K562 (cell line): ENCODE measurements around the gene TGFBR3L. TPM values are rescaled to one million over a fixed set of nuclear protein-coding genes. Genes with fewer than 3 reads are reported as not detected.

Experiments used
- BDP1 ChIP-seq: IDR thresholded peaks from 3 replicates; pipeline ENCODE4 v1.6.1; 2011; ENCODE audit not compliant: insufficient read length, insufficient read depth
- KLF6 ChIP-seq: fragments of 250-450 bp; sonication (Bioruptor Pico); IDR thresholded peaks from 2 replicates; pipeline ENCODE4 v1.4.0; 2020; ENCODE audit warnings: mild to moderate bottlenecking, moderate library complexity, borderline replicate concordance
- POLR2AphosphoS2 ChIP-seq: IDR thresholded peaks from 2 replicates; pipeline ENCODE4 v1.6.1; 2012; ENCODE audit warnings: low read length, improper control_type of control experiment
- POLR2G ChIP-seq: fragments of 200-400 bp; formaldehyde crosslinking; IDR thresholded peaks from 2 replicates; pipeline ENCODE4 v1.6.1; 2017; ENCODE audit warnings: low read depth, mild to moderate bottlenecking, antibody characterized with exemption, low read length, moderate library complexity
- SIRT6 ChIP-seq: IDR thresholded peaks from one replicate; pipeline ENCODE4 v1.6.1; 2012; ENCODE audit warnings: low read depth, mild to moderate bottlenecking, control low read depth, inconsistent platforms, low read length, moderate library complexity
- SREBF2 ChIP-seq: sonication (generic); formaldehyde crosslinking; IDR thresholded peaks from 2 replicates; pipeline ENCODE4 v1.4.0; 2020; ENCODE audit warnings: mild to moderate bottlenecking, missing genetic modification reagents
- ZC3H11A ChIP-seq: IDR thresholded peaks from 2 replicates; pipeline ENCODE4 v1.6.1; 2012; ENCODE audit warnings: low read depth, low read length, improper control_type of control experiment
- polyA plus RNA-seq, 8 experiments: library from polyadenylated mRNA; depleted of rRNA in 4 of 8; stranded (reverse) in 5 of 8; unstranded in 3 of 8; fragments of >200 nt; fragmentation: Nextera tagmentation in 2 of 8; fragmentation: Illumina TruSeq in 1 of 8; extraction: Ambion mirVana in 2 of 8; extraction: Trizol in 1 of 8; gene quantifications; 2 replicates each; pipeline versions ENCODE4 v1.2.1 to v1.2.3, GENCODE V29; 2011 to 2014; ENCODE audit warnings: inconsistent platforms in 1 of 8, missing spikeins in 1 of 8
- total RNA-seq, 7 experiments: library from RNA; depleted of rRNA in 6 of 7; stranded (reverse); fragments of >200 nt in 6 of 7; fragmentation: Illumina TruSeq in 2 of 7; extraction: Trizol in 2 of 7; gene quantifications; 2 replicates each; pipeline versions ENCODE4 v1.2.1 to v1.2.3, GENCODE V29; 2011 to 2021; ENCODE audit warnings: low replicate concordance in 1 of 7
- TF ChIP-seq, protein P1 (sequence below), 2 experiments: IDR thresholded peaks; 2 replicates each; pipeline ENCODE4 v1.6.1; 2012; ENCODE audit warnings: improper control_type of control experiment in 2 of 2, low read depth in 2 of 2, low read length in 2 of 2, borderline replicate concordance in 1 of 2
- TF ChIP-seq, protein P2 (sequence below): fragments of 250-450 bp; sonication (Bioruptor Pico); IDR thresholded peaks from 2 replicates; pipeline ENCODE4 v1.8.0; 2021; ENCODE audit warnings: mild to moderate bottlenecking, moderate library complexity
- TF ChIP-seq, protein P3 (sequence below): fragments of 250-450 bp; sonication (Bioruptor Pico); IDR thresholded peaks from 2 replicates; pipeline ENCODE4 v1.5.0; 2021; ENCODE audit warnings: mild to moderate bottlenecking, borderline replicate concordance
- TF ChIP-seq, protein P4 (sequence below), 2 experiments: fragments of 450-650 bp in 1 of 2; sonication (generic) in 1 of 2; formaldehyde crosslinking in 1 of 2; IDR thresholded peaks in 1 of 2; conservative IDR thresholded peaks in 1 of 2; 2 replicates each; pipeline versions ENCODE4 v1.6.1 to v1.8.1; 2016 to 2023; ENCODE audit warnings: mild to moderate bottlenecking in 2 of 2, moderate library complexity in 2 of 2, inconsistent platforms in 1 of 2, missing genetic modification reagents in 1 of 2

The TGFBR3L gene
- total and polyA plus RNA-seq, 9 of the 15 experiments (the other 6 are each of a cell fraction or from before 2014, with no cell fraction given): not detected

DNA sequence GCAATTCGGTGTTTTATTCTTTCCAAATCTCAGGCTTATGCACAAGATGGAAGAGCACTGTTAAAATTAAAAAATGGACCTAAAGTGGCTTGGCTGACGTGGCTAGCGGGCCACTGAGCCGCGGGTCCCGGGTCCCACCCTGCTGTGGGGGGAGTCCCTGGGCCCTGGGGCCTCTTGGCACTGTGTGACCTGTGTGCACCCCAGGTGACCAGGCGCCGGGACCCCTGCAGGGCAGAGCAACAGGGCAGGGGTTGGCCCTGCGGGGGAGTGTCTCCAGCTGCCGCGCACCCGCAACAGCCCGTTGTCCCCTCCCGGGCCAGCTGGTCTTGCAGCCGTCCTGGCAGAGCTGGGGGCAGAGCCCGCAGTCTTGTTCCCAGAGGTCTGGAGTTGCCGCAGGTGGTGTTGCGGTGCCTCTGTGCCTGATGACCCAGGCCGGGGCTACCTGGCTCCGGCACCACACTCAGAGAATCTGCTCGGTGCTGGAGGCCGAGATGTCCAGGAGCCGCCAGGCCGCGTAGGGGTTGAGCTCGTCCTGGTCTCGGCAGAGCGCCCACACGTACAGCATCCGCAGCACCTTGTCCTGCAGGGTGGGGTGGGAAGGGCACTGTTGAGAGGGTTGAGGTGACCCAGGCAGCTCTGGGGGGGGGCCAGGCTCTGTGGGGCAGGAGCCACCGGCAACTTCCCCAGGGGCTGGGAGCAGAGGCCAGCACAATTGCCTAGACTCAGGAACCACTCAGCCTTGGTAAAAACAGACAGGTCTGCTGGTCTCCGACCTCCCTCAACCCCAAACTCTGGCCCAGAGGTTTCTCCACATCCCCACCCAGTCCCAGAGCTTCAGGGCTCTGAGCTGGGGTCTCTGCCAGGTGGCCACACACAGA, 12.3 kb downstream of the TGFBR3L start (continued):
- no peak for TF ChIP-seq KLF6 (CRISPR knock-in tag)
- no peak for TF ChIP-seq ZC3H11A
- TF ChIP-seq POLR2G: peak; percentile 62
- TF ChIP-seq, protein P1, sequence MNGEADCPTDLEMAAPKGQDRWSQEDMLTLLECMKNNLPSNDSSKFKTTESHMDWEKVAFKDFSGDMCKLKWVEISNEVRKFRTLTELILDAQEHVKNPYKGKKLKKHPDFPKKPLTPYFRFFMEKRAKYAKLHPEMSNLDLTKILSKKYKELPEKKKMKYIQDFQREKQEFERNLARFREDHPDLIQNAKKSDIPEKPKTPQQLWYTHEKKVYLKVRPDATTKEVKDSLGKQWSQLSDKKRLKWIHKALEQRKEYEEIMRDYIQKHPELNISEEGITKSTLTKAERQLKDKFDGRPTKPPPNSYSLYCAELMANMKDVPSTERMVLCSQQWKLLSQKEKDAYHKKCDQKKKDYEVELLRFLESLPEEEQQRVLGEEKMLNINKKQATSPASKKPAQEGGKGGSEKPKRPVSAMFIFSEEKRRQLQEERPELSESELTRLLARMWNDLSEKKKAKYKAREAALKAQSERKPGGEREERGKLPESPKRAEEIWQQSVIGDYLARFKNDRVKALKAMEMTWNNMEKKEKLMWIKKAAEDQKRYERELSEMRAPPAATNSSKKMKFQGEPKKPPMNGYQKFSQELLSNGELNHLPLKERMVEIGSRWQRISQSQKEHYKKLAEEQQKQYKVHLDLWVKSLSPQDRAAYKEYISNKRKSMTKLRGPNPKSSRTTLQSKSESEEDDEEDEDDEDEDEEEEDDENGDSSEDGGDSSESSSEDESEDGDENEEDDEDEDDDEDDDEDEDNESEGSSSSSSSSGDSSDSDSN (IDR thresholded peaks at IDR 0.05; ENCODE audit: borderline replicate concordance in 1 of 2, low read depth in 2 of 2, low read length in 2 of 2): no peak
- TF ChIP-seq BDP1: no peak
- TF ChIP-seq, protein P2, sequence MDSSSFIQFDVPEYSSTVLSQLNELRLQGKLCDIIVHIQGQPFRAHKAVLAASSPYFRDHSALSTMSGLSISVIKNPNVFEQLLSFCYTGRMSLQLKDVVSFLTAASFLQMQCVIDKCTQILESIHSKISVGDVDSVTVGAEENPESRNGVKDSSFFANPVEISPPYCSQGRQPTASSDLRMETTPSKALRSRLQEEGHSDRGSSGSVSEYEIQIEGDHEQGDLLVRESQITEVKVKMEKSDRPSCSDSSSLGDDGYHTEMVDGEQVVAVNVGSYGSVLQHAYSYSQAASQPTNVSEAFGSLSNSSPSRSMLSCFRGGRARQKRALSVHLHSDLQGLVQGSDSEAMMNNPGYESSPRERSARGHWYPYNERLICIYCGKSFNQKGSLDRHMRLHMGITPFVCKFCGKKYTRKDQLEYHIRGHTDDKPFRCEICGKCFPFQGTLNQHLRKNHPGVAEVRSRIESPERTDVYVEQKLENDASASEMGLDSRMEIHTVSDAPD (CRISPR knock-in tag): no peak
- TF ChIP-seq, protein P3, sequence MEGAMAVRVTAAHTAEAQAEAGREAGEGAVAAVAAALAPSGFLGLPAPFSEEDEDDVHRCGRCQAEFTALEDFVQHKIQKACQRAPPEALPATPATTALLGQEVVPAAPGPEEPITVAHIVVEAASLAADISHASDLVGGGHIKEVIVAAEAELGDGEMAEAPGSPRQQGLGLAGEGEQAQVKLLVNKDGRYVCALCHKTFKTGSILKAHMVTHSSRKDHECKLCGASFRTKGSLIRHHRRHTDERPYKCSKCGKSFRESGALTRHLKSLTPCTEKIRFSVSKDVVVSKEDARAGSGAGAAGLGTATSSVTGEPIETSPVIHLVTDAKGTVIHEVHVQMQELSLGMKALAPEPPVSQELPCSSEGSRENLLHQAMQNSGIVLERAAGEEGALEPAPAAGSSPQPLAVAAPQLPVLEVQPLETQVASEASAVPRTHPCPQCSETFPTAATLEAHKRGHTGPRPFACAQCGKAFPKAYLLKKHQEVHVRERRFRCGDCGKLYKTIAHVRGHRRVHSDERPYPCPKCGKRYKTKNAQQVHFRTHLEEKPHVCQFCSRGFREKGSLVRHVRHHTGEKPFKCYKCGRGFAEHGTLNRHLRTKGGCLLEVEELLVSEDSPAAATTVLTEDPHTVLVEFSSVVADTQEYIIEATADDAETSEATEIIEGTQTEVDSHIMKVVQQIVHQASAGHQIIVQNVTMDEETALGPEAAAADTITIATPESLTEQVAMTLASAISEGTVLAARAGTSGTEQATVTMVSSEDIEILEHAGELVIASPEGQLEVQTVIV (CRISPR knock-in tag): no peak
- no peak for TF ChIP-seq SIRT6
- TF ChIP-seq POLR2AphosphoS2: peak; percentile 94; the same call in 1 of the 2 replicates
- TF ChIP-seq, protein P4, sequence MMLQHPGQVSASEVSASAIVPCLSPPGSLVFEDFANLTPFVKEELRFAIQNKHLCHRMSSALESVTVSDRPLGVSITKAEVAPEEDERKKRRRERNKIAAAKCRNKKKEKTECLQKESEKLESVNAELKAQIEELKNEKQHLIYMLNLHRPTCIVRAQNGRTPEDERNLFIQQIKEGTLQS (IDR thresholded peaks at IDR 0.05): 0 out of 2 replicates have a peak, but pooled peaks have one; percentile 11
- TF ChIP-seq, protein P4 (CRISPR knock-in tag; conservative IDR thresholded peaks at IDR 0.05): no peak
- TF ChIP-seq SREBF2: no peak
- TF ChIP-seq, all 486 proteins: peak for 12
